GM21529 (cell line): Measurements from ENCODE around the gene PITPNM1.
"Not testable (repeated sequence)": the region's sequence is repeated elsewhere in the genome, so short reads cannot be mapped to it uniquely, and the experiment has no call there.

Experiments
- ATAC-seq: cut with Tn5 transposase; IDR thresholded peaks from one replicate; pipeline ENCODE4 v1.9.1; 2021; ENCODE audit not compliant: unreplicated experiment

Gene PITPNM1

GRCh38 chr11:67504950-67505581, at the start of gene PITPNM1:
Gene PITPNM1, minus strand, starts transcription at chr11:67505363. Its CDS starts 1,183 bp downstream, at chr11:67504180.
- peak; percentile 26 for ATAC-seq

DNA sequence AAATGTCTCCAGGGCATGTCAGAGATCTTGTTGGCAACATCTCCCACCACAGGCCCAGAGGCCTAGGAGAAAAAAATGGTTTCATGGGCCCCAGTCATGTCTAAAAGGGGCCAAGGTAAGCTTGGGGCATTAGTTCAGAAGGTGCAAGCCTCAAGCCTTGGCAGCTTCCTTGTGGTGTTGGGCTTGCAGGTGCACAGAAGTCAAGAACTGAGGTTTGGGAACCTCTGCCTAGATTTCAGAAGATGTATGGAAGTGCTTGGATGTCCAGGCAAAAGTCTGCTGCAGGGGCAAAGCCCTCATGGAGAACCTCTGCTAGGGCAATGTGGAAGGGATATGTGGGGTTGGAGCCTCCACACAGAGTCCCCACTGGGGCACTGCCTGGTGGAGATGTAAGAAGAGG, 46.5 kb upstream of the PITPNM1 start:
- not testable (repeated sequence) for ATAC-seq

GRCh38 chr11:67551127-67551526, 46.0 kb upstream of the PITPNM1 start:
- no peak for ATAC-seq

DNA sequence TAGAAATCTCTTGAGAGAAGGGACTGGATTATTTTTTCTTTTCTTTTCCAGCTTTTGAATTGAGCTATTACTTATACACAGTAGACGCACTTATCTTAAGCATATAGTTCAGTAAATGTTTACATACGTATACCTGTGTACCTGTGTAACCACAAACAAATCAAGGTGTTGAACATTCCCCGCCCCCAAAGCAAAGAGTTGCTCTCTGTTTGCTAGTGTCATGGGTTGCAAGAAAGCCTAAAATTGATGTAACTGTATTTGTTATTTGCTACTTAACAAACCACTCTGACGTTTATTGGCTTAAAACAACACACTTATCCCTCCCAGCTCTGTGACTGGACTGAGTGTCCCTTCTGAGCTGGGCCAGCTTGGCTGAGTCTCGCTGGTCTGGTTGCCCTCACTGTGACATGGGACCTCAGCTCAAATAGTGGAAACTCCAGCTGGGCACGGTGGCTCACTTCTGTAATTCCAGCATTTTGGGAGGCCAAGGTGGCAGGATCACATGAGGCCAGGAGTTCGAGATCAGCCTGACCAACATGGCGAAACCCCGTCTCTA, 43.5 kb upstream of the PITPNM1 start:
- ATAC-seq, result no peak

- ATAC-seq, result not testable (repeated sequence)
Observed at GRCh38 chr11:67548112-67548511, 42.9 kb upstream of the PITPNM1 start.

- no peak for ATAC-seq
Observed at GRCh38 chr11:67545280-67545679, 40.1 kb upstream of the PITPNM1 start.

- no peak for ATAC-seq
Observed at GRCh38 chr11:67544616-67545242, 39.6 kb upstream of the PITPNM1 start.

GRCh38 chr11:67543585-67543984, 38.4 kb upstream of the PITPNM1 start:
- ATAC-seq, result no peak

- ATAC-seq, result no peak
Observed at GRCh38 chr11:67542971-67543370, 37.8 kb upstream of the PITPNM1 start.

GRCh38 chr11:67542169-67542568, 37.0 kb upstream of the PITPNM1 start:
- no peak for ATAC-seq

DNA sequence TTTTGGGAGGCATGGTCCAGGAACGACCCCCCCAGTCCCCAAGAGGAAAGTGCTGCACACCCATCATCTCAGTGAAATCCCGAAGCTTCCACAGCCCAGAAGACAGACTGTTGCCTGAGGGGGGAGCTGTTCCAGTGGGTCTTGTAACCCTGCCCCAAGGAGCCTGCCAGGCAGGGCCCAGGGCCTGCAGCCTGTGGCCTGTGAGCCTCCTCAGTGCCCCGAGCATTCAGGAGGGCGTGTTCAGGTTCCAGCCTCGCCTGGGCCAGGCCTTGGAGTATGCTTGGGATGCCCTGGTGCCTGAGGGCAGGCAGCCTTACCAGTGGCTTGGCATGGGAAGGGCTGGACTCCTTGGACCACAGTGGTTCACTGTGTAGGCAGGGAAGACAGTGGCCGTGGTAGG, 36.0 kb upstream of the PITPNM1 start:
- ATAC-seq, result no peak

DNA sequence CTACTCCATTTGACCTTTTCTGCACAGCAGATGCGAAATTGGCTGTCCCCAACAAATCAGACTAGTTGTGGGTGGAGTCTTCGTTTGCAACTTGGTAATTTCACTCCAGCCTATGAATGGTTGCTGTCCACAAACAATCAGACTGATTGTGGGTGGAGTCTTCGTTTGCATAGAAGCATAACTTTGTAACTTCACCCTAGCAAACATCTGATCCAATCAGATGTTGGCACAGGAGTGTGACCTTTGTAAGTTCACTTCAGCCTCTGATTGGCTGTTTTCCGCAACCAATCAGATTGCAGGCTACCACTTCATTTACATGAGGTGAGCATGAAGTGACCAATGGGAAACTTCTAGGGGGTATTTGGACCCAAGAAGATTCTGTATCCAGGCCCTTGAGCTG, 34.4 kb upstream of the PITPNM1 start:
- ATAC-seq, result no peak

DNA sequence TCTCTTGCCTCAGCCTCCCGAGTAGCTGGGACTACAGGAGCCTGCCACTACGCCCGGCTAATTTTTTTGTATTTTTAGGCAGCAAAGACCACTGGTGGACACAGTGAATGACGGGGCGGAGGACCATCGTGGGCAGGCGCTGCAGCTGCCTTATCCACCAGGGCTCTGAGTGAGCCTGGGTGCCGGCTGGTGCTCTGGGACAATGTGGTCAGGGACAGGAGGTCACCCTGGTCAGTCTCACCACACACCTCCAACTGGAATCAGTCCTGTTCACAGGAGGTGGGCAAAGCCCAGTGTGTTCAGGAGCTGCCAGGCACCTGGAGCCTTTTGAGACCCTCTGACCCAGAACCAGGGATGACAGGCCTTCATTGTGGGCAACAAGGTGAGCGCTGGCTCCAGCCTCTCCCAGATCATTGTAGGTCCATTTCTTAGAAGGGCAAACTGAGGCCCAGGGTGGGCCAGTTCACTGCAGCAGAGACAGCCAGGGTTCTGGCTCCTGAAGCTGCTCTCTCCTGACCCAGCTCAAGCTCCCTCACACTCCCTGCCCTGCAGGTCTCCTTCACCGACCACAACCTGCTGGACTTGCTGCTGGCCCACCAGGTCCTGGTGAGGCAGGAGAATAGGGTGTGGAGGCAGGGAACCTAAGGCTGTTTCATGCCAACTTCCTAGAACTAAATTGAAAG, 33.8 kb upstream of the PITPNM1 start:
- ATAC-seq, result no peak

DNA sequence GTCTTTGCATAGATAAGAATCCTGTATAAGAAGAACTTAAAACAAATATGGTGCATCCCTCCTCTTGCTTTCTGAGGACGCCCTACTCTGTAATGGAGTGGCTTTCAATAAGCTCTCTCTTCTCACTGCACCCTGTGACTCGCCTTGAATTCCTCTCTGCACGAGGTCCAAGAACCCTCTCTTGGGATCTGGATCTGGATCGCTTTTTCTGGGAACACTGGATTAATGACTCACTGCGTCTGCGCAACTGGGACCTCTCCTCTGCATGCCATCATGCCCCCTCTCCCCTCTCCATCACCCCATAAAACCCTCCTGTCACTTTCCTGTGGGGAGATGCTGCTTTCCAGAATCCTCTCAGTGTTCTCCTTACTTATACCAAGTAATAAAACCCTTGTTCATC, 33.1 kb upstream of the PITPNM1 start:
- no peak for ATAC-seq

GRCh38 chr11:67535561-67535960, 30.4 kb upstream of the PITPNM1 start:
- no peak for ATAC-seq

DNA sequence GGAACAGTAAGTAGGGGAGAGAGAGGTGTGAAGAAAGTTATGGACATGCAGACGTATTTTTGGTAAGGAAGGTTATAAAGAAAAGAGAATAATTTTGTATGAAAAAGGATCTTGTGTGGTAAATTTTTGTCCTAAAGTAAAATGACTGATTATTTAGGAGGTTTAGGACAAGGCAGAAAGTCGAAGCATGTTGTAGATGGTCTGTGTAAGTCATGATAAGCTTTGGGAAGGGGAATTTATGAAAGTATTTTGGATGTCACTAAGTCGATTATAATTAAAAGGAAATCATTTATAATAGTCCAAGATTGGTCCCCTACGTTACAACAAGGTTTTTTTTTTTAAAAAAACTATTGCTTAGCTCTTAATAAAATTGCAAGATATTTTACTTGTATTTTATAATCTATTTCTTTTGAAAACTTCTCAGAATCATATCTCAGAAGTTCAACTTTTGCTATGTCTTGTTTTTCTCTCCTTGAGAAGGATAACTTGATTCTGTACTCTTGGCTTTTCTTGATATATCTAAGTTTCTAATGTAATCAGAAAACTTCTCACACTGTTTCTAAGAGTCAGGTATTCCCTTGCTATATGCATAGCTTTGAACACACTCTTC, 29.0 kb upstream of the PITPNM1 start:
- ATAC-seq, result no peak

DNA sequence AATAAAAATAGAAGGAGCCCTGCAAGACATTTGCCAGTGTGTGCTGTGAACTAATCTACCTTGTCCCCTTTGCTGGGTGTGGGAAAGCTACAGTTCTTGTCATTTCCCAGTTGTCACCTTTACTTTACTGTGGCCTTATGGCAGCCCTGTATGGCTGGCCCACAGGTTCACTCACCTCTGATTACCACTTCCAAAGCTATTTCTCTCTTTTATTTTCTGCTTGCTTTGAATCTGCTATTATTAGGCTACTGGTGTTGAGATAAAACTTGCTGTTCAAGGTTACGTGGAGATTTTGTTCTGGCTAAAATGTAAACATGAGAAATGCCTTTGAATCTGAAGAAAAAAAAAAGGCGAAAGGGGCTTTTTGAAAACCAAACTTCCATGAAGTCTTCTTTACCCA, 27.7 kb upstream of the PITPNM1 start:
- ATAC-seq, result no peak

DNA sequence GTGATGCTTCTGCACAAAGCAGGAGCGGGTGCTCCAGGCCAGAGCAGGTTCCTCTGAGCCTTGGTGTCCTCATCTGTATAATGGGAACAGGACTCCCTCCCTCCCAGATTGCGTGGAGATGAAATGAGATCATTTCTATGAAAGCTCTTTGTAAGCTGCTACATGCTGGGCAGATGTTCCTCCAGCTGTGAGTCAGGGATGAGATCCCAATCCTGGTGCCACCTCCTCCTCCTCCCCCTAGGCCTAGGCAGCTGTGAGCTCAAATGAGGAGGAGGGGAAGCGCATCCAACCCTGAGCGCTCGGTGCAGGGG, 25.1 kb upstream of the PITPNM1 start:
- ATAC-seq, result no peak

- no peak for ATAC-seq
Observed at GRCh38 chr11:67528376-67528775, 23.2 kb upstream of the PITPNM1 start.

DNA sequence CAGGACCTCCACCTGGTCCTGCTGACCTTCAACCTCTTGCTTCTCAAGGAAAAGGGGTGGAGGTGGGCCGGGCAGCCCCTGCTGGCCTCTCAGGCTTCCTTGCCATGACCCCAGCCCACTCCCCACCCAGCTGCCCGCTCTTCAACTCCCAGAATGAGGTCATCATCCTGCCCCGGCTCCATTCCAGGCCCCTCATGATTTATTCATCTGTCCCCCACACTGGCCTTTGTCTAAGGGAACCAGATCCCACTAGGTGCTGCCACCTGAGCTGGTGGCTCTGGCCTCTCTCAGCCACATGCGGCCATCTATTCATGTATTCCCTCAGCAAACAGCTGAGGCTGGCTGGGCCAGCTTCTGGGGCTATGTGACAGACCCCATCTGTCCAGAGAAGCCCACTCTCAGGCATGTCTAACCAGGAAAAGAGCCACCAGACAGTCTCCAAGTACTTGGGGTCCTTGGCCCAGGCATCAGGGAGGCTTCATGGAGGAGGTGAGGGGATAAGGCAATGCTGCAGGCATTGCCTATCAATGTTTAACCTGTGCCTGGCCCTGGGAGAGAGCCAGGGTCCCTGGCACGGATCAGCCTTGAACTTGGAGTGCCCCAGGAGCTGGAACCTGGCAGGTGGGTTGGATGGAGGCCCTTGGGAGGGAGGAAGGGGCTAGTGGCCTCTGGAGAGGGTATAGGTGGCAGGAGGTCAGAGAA, 20.3 kb upstream of the PITPNM1 start:
- no peak for ATAC-seq

DNA sequence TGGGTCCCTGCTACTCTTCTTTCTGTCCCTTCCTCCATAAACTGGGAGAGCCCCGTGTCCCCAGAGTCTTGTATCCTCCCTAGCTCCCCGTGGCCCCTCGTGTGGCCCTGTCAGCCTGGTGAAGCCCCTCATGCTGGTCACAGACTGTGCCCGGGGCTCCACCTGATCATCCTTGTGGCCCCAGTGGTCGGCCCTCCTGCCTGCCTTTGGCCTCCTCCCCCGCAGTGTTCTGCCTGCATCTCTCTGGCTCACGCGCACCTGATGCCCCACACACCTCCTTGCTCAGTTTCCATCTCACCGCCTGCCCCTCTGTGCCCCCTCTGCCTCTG, 19.3 kb upstream of the PITPNM1 start:
- ATAC-seq, result no peak
